Stimulated activated memory B cell treated with anti-CD40 and anti-IgM and Interleukin-4, amounts not matched to agents 10 μg/mL and 1 μg/mL and 100 μg/mL, for 72 hours (primary cell): Measurements from ENCODE around the gene GULP1.

ENCODE experiments used
- ATAC-seq: fragments of 150-1000 bp; cut with Tn5 transposase; 2 replicates; pipeline ENCODE4 v1.10.0; 2021
- H3K27ac Mint-ChIP-seq: one replicate; pipeline ENCODE4 v1.8.0; 2022; ENCODE audit warnings: mild to moderate bottlenecking, mixed read lengths
- H3K27me3 Mint-ChIP-seq: one replicate; pipeline ENCODE4 v1.8.0; 2022; ENCODE audit warnings: mixed read lengths
- H3K36me3 Mint-ChIP-seq: one replicate; pipeline ENCODE4 v1.8.0; 2022; ENCODE audit warnings: mixed read lengths
- H3K4me1 Mint-ChIP-seq: one replicate; pipeline ENCODE4 v1.8.0; 2022; ENCODE audit warnings: mixed read lengths
- H3K4me3 Mint-ChIP-seq: one replicate; pipeline ENCODE4 v1.8.0; 2022; ENCODE audit warnings: mild to moderate bottlenecking, moderate library complexity, mixed read lengths
- H3K9me3 Mint-ChIP-seq: one replicate; pipeline ENCODE4 v1.8.0; 2022; ENCODE audit warnings: mixed read lengths

The GULP1 gene

DNA sequence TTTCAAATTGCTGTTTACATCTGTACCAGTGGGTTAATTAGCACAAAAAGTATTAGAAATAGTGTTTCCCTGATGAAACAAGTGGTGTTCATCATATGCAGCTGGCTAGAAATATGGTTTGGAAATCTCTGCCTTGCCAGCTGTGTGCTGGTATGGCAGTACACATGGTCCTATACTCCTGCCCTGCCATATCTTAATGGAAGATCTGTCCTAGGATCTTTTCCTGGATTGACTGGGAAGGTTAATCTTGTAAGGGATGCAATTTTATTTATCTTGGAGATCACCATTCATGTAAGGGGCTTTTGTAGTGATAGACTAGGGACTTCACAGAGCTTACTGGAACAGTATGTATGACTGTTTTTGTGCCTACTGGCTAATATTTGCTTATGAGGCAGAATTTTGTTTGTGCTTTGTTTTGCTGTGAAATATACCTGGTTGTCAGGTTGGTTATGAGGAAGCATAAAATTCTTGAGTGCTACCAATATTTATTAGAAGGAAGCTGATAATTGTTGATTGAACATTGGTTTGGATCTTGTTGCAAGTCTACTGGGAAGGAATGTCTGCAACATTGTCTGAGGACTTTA is 73.5 kb downstream of the GULP1 start:
- Mint-ChIP-seq H3K27ac (no peak overlapping the region), H3K36me3 (no peaks in the 10 kb centered on the region), H3K9me3 (peaks cover 3% of the 10 kb centered on the region), H3K4me3 (no peak overlapping the region), H3K27me3 (no peaks in the 10 kb centered on the region), H3K4me1 (no peaks in the 10 kb centered on the region)
- no peak for ATAC-seq

DNA sequence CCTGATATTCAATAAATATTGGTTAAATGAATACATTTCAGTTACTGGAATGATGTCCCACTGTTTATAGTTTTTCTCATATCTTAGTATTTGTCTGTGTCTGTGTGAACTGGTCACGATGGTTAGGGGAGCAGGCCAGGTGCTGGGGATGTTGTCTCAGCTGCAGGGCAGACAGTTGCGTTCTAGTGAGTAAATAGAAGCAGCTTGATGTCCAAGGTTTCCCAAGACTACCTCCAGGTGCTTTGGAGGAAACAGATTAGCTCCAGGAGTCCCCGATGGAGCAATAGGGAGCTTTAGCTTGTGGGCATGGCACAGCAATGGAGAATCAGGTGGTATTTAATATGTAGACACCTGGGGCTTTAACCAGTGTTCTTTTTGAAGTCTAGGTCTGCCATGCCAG is 75.5 kb downstream of the GULP1 start:
- H3K27ac Mint-ChIP-seq = no peak overlapping the region
- H3K9me3 Mint-ChIP-seq = peaks cover 3% of the 10 kb centered on the region
- no peaks in the 10 kb centered on the region for H3K4me1 Mint-ChIP-seq
- ATAC-seq = no peak
- H3K27me3 Mint-ChIP-seq = no peaks in the 10 kb centered on the region
- H3K4me3 Mint-ChIP-seq = no peak overlapping the region
- H3K36me3 Mint-ChIP-seq = no peaks in the 10 kb centered on the region

DNA sequence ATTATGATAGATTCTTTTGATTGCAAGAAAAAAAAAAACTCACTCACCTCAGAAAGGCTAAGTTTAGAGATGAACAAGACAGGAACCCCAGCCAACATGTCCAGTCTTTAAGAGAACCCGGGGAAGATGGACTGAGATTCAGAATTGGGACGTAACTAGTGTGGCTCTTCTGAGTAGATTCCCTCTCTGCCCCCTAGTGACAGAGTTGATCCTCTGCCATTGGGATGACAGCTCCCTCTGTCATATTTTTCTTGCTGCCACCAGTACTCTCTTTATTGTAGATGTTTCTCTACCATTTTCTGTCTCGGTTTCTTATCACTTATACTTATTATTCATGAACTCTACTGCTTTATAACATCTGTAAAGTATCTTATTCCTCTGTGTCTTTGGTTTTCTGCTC is 77.7 kb downstream of the GULP1 start:
- Mint-ChIP-seq H3K27me3 (no peaks in the 10 kb centered on the region), H3K36me3 (no peaks in the 10 kb centered on the region), H3K4me1 (no peaks in the 10 kb centered on the region), H3K9me3 (peaks cover 3% of the 10 kb centered on the region), H3K27ac (no peak overlapping the region), H3K4me3 (no peak overlapping the region)
- ATAC-seq = no peak

DNA sequence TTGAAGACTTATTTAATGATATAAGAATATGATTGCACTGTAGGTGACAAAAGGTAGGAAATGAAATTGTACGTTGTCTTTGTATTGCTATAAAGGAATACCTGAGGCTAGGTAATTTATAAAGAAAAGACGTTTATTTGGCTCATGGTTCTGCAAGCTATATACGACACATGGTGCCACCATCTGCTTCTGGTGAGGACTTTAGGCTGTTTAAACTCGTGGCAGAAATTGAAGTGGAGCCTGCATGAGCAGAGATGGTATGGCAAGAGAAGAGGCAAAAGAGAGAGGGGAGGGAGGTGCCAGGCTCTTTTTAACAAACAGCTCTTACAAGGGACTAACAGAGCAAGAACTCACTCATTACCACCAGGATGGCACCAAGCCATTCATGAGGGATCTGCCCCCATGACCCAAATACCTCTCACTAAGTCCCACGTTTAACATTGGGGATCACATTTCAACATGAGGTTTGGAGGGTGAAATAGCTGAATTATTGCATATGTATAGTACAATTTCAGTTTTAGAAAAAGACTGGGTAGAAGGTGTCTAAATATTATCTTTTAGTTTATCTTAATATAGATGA is 86.8 kb downstream of the GULP1 start:
- Mint-ChIP-seq H3K27me3 (no peaks in the 10 kb centered on the region), H3K9me3 (no peaks in the 10 kb centered on the region), H3K36me3 (no peaks in the 10 kb centered on the region), H3K4me1 (no peaks in the 10 kb centered on the region), H3K27ac (no peak overlapping the region), H3K4me3 (no peak overlapping the region)
- ATAC-seq = no peak

DNA sequence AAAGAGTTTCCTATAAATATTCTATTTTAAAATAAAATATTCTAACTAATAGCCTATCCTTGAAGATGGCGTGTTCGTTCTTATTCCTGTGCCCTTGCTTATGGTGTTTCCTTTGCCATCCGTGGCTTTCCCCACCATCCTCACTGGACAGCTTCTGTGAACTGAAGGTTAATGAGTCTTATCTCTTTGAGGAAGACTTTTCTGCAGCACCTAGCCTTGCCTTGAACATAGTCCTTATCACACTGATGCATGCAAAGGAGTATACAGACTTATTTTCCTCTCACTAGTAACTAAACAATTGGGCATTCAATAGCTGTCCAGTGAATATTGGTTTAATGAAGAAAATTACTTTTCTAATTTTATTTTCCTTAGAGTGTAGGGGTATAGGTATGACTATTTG is 88.1 kb downstream of the GULP1 start:
- H3K4me3 Mint-ChIP-seq = no peak overlapping the region

DNA sequence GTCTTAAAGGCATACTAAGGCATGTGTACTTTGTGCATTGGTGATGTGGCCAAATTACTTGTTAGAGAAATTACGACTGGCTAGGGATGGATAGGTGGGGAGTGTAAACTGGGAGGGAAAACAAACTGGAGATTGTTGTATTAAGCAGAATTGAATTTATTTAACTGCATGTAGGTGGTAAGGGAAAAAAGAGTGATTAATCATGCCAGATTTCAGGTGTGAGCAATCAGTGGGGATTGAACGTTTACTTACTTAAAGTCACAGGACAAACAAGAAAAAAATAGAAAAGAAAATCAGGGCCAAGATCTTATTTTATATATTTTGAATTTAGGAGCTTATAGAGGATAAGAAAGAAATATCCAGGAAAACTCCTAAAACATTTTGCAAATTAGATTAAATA is 88.6 kb downstream of the GULP1 start:
- Mint-ChIP-seq H3K27ac (no peak overlapping the region), H3K4me3 (no peak overlapping the region), H3K9me3 (peaks cover 6% of the 10 kb centered on the region), H3K4me1 (no peaks in the 10 kb centered on the region), H3K36me3 (no peaks in the 10 kb centered on the region), H3K27me3 (no peaks in the 10 kb centered on the region)
- ATAC-seq = no peak

More for the DNA sequence above, 88.1 kb downstream of the GULP1 start:
- Mint-ChIP-seq H3K27ac (no peak overlapping the region), H3K36me3 (no peaks in the 10 kb centered on the region), H3K27me3 (no peaks in the 10 kb centered on the region), H3K9me3 (peaks cover 6% of the 10 kb centered on the region), H3K4me1 (no peaks in the 10 kb centered on the region)
- ATAC-seq = no peak

DNA sequence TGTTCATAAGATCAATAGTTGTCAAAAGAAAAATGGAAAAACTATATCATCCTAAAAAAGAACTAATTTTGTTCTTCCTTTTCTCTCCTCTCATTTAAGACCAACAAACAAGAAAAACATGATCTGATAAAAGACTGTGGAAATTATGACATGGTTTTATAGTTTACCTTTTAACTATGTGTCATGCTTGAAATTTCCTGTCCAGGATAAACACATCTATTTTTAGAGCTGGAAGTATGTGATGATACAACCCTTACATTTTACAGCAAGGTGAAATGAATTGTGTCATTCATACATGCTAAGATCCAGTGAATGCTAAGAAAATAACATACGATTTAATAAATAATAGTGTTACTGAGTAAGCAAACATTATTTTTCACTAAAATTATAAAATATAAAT is 89.9 kb downstream of the GULP1 start:
- Mint-ChIP-seq H3K27me3 (no peaks in the 10 kb centered on the region), H3K4me1 (no peaks in the 10 kb centered on the region), H3K9me3 (peaks cover 13% of the 10 kb centered on the region), H3K4me3 (no peak overlapping the region), H3K27ac (no peak overlapping the region), H3K36me3 (no peaks in the 10 kb centered on the region)
- no peak for ATAC-seq

DNA sequence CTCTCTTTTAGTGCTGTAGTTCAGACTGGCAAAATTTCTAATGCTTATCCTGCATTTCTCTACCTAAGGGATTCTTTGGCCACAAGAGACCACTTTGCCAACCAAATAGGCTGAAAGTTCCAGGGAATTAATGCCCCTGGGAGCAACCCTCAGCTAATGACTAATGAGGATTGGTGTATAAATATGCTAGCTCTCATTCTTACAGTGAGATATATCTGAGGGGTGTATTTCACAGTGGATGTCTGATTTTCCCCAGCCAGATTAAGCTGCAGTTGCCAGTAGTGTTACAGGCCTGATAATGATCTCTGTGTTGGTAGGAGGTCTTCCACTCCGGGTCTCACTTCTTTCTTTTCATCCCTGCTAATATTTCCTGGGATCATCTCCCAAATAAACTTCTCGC is 90.4 kb downstream of the GULP1 start:
- Mint-ChIP-seq H3K9me3 (peaks cover 13% of the 10 kb centered on the region), H3K27ac (no peak overlapping the region), H3K4me3 (no peak overlapping the region), H3K4me1 (no peaks in the 10 kb centered on the region), H3K27me3 (no peaks in the 10 kb centered on the region), H3K36me3 (no peaks in the 10 kb centered on the region)
- ATAC-seq = no peak

DNA sequence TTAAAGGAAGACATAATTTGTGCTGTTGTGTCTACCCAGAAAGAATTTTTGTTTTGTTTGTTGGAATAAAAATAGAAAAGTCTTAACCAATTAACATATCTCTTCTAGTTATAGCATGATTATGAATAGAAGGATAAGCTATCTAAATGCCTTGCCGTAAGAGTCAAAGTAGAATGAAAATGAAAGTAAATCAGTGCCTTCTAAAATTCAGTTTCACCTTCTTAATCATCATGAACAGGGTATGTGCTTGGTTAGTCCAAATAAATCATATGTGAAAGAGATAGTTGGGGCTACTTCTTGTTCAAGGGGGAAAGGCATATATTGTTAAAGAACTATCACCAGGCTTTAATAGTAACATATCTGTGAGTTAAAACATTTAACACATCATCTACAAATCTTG is 91.5 kb downstream of the GULP1 start:
- Mint-ChIP-seq H3K4me3 (no peak overlapping the region), H3K36me3 (no peaks in the 10 kb centered on the region), H3K27me3 (no peaks in the 10 kb centered on the region), H3K9me3 (peaks cover 16% of the 10 kb centered on the region), H3K27ac (no peak overlapping the region), H3K4me1 (no peaks in the 10 kb centered on the region)
- no peak for ATAC-seq

DNA sequence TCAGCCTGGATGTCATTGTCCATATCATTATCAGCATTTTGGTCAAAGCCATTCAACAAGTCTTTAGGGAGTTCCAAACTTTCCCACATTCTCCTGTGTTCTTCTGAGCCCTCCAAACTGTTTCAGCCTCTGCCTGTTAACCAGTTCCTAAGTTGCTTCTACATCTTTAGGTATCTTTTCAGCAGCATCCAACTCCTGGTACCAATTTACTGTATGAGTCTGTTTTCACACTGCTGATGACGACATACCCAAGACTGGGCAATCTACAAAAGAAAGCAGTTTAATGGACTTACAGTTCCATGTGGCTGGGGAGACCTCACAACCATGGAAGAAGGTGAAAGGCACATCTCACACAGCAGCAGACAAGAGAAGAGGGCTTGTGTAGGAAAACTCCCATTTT is 94.2 kb downstream of the GULP1 start:
- no peak overlapping the region for H3K4me3 Mint-ChIP-seq
- H3K27ac Mint-ChIP-seq = no peak overlapping the region
- no peaks in the 10 kb centered on the region for H3K27me3 Mint-ChIP-seq
- peaks cover 16% of the 10 kb centered on the region for H3K9me3 Mint-ChIP-seq
- ATAC-seq = no peak
- H3K36me3 Mint-ChIP-seq = no peaks in the 10 kb centered on the region
- no peaks in the 10 kb centered on the region for H3K4me1 Mint-ChIP-seq

DNA sequence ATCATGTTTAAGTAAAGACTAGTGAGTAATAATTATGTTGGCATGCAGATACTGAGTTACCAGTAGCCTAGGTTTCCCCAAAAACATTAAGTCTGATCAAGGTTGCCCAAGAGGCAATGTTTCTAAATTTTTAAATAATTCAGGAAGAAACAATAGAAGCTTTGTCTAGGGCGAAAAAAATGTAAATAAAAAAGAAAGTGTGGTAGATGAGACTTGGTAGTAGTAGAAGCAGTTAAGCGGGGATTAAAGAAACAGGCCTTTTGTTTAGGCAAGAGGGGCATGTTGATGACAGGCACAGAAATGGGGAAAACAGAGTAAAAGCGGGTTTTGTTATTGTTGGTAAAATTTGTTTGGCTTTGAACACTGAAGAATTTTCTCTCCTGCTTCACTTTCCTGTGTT is 97.2 kb downstream of the GULP1 start:
- Mint-ChIP-seq H3K9me3 (peaks cover 20% of the 10 kb centered on the region), H3K27ac (no peak overlapping the region), H3K4me3 (no peak overlapping the region), H3K4me1 (no peaks in the 10 kb centered on the region), H3K27me3 (no peaks in the 10 kb centered on the region), H3K36me3 (no peaks in the 10 kb centered on the region)
- ATAC-seq = no peak

DNA sequence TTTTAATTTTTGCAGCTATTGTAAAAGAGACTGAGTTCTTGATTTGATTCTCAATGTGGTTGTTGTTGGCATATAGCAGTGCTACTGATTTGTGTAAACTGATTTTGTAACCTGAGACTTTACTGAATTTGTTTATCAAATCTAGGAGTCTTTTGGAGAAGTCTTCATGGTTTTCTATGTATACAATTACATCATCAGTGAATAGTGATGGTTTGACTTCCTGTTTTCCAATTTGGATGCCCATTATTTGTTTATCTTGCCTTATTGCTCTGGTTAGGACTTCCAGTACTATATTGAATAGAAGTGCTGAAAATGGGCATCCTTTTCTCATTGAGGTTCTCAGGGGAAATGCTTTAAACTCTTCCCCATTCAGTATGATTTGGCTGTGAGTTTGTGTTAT is 99.7 kb downstream of the GULP1 start:
- Mint-ChIP-seq H3K36me3 (no peaks in the 10 kb centered on the region), H3K27ac (no peak overlapping the region), H3K9me3 (peaks cover 7% of the 10 kb centered on the region), H3K4me3 (no peak overlapping the region), H3K27me3 (no peaks in the 10 kb centered on the region), H3K4me1 (no peaks in the 10 kb centered on the region)
- ATAC-seq = no peak

DNA sequence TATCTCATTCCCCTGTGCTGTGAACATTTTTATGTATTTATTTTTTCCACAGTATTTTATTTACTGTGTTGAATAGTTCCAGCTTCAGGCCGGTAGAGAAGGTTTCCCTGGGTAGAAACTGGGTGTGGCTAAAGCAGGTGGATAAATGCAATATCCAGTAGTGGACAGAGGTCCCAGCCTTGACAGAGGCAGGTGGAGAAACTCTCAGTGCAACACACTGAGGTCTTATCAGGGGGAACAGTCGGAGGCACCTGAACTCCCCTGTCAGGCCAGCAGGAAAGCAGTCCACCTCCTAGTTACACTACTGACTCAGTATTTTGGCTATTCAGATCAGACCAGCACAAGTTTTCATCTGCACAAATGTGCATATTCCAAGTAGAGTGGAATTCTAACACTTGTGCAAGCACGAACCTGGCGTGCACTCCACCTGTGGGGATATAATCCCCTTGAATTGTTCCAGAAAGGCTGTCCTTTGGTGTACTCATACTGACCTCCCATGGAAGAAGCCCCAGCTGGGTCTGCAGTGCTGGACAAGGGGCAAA is 103.3 kb downstream of the GULP1 start:
- Mint-ChIP-seq H3K27ac (no peak overlapping the region), H3K36me3 (no peaks in the 10 kb centered on the region), H3K27me3 (no peaks in the 10 kb centered on the region), H3K9me3 (peaks cover 6% of the 10 kb centered on the region), H3K4me1 (no peaks in the 10 kb centered on the region), H3K4me3 (no peak overlapping the region)
- ATAC-seq = no peak

DNA sequence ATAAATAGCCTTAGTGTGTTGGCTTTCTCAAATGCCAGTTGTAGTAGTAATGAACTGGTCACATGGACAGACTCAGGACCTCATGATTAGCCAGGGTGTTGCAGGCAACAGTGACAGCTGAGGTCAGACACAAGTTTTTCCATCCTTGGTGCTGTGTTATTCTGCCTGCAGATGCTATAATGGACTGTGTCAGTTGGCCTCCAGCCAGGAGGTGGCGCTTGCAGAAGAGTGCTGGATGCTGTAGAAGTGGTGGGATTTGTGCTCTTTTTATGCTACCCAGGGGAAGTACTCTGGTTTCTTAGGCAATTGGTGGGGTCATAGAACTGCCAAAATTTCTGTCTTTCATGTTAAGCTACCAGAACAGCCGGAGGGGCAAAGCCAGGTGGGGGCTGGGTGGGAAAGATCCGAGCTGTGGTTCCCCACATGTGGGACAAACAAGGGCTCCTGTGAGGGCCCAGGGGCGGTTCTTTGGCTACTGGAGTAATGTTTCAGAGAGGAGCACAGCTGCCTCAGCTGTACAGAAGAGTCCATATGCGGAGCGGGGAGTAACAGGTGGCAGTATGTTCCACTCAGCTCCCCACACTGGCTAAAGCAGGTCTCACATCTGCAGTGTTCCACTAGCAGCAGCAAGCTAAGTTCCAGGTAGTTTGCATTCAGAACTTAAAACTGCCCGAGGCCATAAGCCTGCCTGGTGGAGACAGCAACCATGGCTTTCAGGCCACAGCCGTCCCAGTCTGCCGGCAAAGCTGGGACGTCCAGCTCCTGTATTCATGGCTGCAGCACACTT is 104.4 kb downstream of the GULP1 start:
- H3K27me3 Mint-ChIP-seq = no peaks in the 10 kb centered on the region
- H3K9me3 Mint-ChIP-seq = peaks cover 9% of the 10 kb centered on the region
- ATAC-seq = no peak
- H3K36me3 Mint-ChIP-seq = no peaks in the 10 kb centered on the region
- no peak overlapping the region for H3K4me3 Mint-ChIP-seq
- H3K27ac Mint-ChIP-seq = no peak overlapping the region
- no peaks in the 10 kb centered on the region for H3K4me1 Mint-ChIP-seq

DNA sequence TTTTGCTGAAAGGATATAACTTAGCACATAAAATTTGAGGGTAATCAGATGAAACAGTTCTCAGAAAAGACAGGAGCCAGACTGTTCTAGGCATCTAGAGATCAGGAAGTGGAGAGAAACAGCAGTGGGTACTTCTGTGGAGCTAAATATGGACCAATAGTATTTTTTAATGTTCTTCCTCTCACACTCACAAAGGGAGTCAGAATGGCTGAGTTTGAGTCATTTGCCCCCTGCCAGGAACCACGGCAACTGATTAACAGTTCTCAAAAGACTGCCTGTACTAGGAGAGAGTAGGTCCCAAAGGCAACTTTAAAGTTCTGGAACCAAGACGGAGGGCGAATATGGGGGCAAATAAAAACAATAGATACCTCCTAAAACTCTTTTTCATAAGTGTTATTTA is 107.5 kb downstream of the GULP1 start:
- H3K9me3 Mint-ChIP-seq = peaks cover 5% of the 10 kb centered on the region
- ATAC-seq = no peak

DNA sequence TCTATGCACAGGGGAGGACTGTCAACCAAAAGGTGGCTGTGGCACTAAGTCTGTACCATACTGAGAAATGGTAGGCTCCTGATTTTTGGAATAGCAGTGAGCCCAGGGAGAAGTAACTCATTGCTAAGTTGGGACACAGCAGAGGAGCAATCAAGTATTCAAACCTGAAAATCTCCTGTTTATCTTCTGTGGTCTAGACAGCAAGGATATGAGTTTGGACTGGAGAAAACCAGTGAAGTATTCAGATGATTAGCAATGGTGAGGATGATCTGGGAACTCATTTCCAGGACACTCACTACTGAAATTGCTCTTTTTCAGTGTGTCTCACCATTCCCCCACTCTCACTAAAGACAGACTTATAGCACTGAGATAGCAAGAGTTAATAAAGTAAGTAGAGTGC is 112.0 kb downstream of the GULP1 start:
- no peaks in the 10 kb centered on the region for H3K4me1 Mint-ChIP-seq

More for the DNA sequence above, 107.5 kb downstream of the GULP1 start:
- Mint-ChIP-seq H3K27me3 (no peaks in the 10 kb centered on the region), H3K4me3 (no peak overlapping the region), H3K4me1 (no peaks in the 10 kb centered on the region), H3K36me3 (no peaks in the 10 kb centered on the region), H3K27ac (no peak overlapping the region)

More for the DNA sequence above, 112.0 kb downstream of the GULP1 start:
- no peak for ATAC-seq
- Mint-ChIP-seq H3K27ac (no peak overlapping the region), H3K9me3 (peaks cover 11% of the 10 kb centered on the region), H3K4me3 (no peak overlapping the region), H3K36me3 (no peaks in the 10 kb centered on the region), H3K27me3 (no peaks in the 10 kb centered on the region)
